ENCODE measurements around the gene NGEF.

GRCh38 chr2:233029321-233029720 lies 16.3 kb upstream of the NGEF start:
- TF ChIP-seq MNT (conservative IDR thresholded peaks at IDR 0.05) (no peak), FOXP4 (CRISPR knock-in tag; IDR thresholded peaks at IDR 0.05; ENCODE audit: borderline replicate concordance) (no peak), PTBP1 (IDR thresholded peaks at IDR 0.05; ENCODE audit: low read depth, low read length) (no peak), PHB2 (IDR thresholded peaks at IDR 0.05; ENCODE audit: low read depth) (no peak), TEAD4 (IDR thresholded peaks at IDR 0.05; ENCODE audit: low read length) (no peak), TEAD4 (CRISPR knock-in tag; IDR thresholded peaks at IDR 0.05; ENCODE audit: borderline replicate concordance) (no peak), EZH2 (IDR thresholded peaks at IDR 0.05; ENCODE audit: borderline replicate concordance, low read depth, low read length) (no peak), GTF2F1 (IDR thresholded peaks at IDR 0.05; ENCODE audit: low read depth, low read length) (no peak), PYGO2 (tag; IDR thresholded peaks at IDR 0.05) (no peak), ZNF24 (IDR thresholded peaks at IDR 0.05) (no peak), GATA2 (CRISPR knock-in tag; IDR thresholded peaks at IDR 0.05) (no peak), RBM14 (IDR thresholded peaks at IDR 0.05; ENCODE audit: borderline replicate concordance, insufficient read depth, low read depth, low read length) (no peak)
- TF ChIP-seq, protein P1, sequence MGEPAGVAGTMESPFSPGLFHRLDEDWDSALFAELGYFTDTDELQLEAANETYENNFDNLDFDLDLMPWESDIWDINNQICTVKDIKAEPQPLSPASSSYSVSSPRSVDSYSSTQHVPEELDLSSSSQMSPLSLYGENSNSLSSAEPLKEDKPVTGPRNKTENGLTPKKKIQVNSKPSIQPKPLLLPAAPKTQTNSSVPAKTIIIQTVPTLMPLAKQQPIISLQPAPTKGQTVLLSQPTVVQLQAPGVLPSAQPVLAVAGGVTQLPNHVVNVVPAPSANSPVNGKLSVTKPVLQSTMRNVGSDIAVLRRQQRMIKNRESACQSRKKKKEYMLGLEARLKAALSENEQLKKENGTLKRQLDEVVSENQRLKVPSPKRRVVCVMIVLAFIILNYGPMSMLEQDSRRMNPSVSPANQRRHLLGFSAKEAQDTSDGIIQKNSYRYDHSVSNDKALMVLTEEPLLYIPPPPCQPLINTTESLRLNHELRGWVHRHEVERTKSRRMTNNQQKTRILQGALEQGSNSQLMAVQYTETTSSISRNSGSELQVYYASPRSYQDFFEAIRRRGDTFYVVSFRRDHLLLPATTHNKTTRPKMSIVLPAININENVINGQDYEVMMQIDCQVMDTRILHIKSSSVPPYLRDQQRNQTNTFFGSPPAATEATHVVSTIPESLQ (CRISPR knock-in tag; IDR thresholded peaks at IDR 0.05) = no peak
- TF ChIP-seq, protein P2, sequence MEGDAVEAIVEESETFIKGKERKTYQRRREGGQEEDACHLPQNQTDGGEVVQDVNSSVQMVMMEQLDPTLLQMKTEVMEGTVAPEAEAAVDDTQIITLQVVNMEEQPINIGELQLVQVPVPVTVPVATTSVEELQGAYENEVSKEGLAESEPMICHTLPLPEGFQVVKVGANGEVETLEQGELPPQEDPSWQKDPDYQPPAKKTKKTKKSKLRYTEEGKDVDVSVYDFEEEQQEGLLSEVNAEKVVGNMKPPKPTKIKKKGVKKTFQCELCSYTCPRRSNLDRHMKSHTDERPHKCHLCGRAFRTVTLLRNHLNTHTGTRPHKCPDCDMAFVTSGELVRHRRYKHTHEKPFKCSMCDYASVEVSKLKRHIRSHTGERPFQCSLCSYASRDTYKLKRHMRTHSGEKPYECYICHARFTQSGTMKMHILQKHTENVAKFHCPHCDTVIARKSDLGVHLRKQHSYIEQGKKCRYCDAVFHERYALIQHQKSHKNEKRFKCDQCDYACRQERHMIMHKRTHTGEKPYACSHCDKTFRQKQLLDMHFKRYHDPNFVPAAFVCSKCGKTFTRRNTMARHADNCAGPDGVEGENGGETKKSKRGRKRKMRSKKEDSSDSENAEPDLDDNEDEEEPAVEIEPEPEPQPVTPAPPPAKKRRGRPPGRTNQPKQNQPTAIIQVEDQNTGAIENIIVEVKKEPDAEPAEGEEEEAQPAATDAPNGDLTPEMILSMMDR (IDR thresholded peaks at IDR 0.05 in 2 of 3, conservative IDR thresholded peaks at IDR 0.05 in 1 of 3; ENCODE audit: insufficient read depth in 2 of 3, low read depth in 1 of 3, low read length in 3 of 3) = no peak

Measured in K562 (cell line).